D721Med (cell line): ENCODE results near the gene MRPL46.
"Not testable (repeated sequence)": the region's sequence is repeated elsewhere in the genome, so short reads cannot be mapped to it uniquely, and the experiment has no call there.

Experiments
- DNase-seq: peaks from one replicate; pipeline ENCODE4 v3.0.0; 2011; ENCODE audit warnings: low spot score; ENCODE audit not compliant: insufficient read length
- FAIRE-seq: peaks from 2 replicates; lab custom pipeline; 2011; peaks lifted over from hg19 to GRCh38; lab: Jason Lieb, UNC
- TF ChIP-seq, protein P1 (sequence below): IDR thresholded peaks from 2 replicates; pipeline ENCODE4 v1.5.1; 2012; ENCODE audit warnings: mild to moderate bottlenecking, control low read depth; ENCODE audit not compliant: insufficient read depth; ENCODE audit errors: missing control alignments

MRPL46 gene

DNA sequence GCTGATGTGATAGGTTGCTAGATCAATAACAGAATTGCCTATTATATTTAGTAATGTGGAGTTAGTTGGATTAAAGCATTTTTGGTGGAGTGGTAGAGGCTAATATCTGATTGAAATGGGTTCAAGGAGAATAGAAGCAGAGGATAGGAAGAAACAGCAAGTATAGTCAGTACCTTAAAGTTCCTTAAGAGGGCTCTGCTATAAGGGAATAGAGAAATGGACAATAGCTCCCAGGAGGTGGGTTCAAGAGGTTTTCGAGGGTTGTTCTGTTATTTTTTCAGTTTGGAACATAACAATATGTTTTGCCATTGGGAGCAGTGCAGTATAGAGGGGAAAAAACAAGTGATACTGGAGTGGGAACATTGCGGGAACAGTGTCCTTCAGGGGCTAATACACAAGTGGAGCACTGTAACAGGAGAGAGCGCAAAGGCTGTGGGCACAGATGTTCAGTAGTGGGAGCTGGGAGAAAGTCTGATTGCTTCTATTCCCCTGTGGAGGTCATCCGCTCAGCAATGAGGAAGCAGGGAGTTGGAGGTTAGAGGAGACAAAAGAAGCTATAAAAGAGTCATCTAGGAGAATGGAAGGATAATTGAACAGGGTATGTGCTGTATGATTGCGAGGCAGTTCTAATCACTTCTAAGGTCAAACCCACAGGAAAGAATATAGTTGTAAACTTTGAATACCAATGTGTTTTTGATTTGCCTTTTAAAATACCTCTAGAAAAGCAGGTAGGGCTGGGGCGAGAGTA, 3.6 kb upstream of the MRPL46 start:
- DNase-seq: no peak
- TF ChIP-seq, protein P1, sequence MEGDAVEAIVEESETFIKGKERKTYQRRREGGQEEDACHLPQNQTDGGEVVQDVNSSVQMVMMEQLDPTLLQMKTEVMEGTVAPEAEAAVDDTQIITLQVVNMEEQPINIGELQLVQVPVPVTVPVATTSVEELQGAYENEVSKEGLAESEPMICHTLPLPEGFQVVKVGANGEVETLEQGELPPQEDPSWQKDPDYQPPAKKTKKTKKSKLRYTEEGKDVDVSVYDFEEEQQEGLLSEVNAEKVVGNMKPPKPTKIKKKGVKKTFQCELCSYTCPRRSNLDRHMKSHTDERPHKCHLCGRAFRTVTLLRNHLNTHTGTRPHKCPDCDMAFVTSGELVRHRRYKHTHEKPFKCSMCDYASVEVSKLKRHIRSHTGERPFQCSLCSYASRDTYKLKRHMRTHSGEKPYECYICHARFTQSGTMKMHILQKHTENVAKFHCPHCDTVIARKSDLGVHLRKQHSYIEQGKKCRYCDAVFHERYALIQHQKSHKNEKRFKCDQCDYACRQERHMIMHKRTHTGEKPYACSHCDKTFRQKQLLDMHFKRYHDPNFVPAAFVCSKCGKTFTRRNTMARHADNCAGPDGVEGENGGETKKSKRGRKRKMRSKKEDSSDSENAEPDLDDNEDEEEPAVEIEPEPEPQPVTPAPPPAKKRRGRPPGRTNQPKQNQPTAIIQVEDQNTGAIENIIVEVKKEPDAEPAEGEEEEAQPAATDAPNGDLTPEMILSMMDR: no peak
- no peak for FAIRE-seq

DNA sequence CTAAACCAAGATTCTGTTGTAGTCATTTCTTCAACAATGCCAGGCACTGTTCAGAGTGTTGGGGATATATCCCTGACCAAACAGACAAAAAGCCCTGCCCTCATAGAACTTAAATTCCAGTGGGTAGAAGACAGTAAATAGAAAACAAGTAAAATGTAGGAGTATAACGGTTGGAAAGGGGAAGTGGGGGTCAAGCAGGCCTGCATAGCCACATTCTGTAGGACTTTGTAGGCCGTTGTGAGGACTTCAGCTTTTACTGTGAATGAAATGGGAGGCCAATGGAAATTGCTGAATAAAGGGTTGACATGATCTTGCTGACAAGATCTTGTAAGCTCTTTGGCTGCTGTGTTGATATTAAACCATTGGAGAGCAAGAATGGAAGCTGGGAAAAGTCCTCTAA, 2.1 kb upstream of the MRPL46 start:
- TF ChIP-seq, protein P1: no peak
- FAIRE-seq (no peak), DNase-seq (no peak)

DNA sequence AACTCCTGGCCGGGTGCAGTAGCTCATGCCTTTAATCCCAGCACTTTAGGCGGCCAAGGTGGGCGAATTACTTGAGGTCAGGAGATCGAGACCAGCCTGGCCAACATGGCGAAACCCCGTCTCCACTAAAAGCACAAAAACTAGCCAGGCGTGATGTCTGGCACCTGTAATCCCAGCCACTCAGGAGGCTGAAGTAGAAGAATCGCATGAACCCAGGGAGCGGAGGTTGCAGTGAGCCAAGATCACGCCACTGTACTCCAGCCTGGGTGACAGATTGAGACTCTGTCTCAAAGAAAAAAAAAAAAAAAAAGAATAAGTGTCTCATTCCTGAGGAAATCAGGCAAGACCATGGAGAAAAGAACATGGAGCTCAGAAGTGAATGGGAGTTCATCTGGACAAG, 1.5 kb upstream of the MRPL46 start:
- FAIRE-seq, DNase-seq: not testable (repeated sequence)

DNA sequence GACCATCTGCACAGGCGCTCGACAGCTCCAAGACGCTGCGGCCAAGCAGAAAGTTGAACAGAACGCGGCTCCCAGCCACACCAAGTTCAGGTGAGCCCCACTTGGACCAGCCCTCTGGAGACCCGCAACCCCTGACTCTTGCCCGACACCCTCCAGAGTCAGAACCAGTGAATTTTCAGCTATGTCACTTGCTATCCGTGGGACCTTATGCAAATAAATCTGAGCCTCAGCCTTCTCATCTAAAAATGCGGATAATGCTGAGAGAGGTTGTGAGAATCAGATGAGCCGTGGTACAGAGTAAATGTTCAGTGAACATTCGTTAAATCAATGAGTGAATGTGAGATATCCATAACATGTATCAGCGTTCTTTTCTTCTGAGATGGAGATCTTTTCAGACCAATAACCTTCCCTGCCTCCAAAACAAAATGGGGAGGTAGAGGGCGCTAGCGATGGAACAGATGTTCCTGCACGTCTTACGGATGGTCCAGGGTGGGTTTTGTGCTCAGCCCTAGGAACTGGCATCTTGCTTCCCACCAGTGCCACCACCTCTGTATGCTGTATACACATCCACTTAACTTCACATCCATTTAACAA, 844 bp upstream of the MRPL46 start:
- FAIRE-seq: no peak
- TF ChIP-seq, protein P1: peak; percentile 38
- no peak for DNase-seq

DNA sequence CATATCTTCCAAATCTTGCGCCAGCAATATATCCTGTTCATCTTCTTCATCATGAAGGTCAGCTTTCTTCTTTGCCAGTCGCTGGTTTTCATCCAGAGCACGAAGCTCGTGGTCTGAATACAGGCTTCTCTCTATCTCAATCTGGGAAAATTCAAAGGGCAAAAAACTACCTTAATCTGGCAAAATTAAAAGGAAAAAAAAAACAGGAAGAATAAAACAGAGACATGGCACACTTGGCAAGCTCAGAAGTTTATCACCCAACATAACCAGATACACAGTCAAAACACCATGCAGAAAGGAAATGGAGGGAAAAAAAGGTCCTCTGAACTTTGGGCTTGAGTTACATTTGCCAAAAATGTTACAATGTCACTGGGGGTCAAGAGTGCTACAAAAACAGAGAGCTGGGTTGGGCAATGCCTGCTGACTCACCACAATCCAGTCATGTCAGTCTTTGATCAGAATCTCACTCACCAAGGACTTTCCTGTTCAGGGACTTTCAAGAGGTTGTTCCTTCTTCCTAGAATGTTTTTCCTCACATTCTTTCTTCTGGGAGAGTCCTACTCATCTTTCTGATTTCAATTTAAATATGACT, 1.5 kb downstream of the MRPL46 start:
- FAIRE-seq: no peak
- DNase-seq: no peak
- TF ChIP-seq, protein P1: no peak

DNA sequence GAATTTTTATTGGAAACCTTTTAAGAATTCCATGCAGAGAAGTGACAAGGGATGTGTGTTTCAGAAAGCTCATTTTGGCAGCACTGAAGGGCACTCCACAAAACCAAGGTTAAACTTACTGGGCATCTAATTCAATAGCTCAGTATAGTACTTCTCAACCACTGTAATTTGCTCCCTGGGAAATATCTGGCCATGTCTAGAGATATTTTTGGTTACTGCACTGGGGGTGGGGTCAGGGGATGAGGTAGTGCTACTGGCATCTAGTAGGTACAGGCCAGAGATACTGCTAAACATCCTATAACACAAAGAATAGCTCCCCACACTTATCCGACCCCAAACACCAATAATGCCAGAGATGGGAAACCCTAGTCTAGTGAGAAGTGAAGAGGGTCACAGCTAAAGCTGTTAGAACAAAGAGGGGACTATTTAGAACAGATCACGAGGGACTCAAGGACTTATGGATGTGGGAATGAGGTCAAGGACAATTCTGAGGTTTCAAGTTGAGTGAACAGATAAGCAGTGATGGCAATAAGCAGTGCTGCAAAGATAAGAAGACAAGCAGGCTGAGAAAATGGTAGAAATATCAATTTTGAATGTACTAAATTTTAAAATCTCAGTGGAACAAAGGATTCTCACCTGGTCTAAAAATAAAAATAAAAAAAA, 3.2 kb downstream of the MRPL46 start:
- DNase-seq (no peak), FAIRE-seq (no peak)
- TF ChIP-seq, protein P1: no peak

DNA sequence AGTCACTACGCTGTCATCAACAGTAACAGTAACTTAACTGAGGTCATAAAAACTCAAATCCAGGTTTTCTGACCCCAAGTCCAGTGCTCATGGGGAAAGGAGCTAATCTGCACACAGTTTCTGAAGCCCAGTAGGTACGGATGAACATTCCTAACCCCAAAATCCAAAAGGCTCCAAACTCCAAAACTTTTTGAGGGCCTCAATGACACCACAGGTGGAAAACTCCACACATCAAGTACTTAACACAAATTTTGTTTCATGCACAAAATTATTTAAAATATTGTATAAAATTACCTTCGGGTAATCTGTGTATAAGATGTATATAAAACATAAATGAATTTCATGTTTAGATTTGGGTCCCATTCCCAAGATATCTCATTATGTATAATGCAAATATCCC, 10.5 kb downstream of the MRPL46 start:
- no peak for FAIRE-seq
- DNase-seq: no peak
- TF ChIP-seq, protein P1: no peak
